ENCODE data around the gene RMND5B.

- no peak for TF ChIP-seq POLR2AphosphoS5 (IDR thresholded peaks at IDR 0.05; ENCODE audit: low read depth, low read length)
- no peak for TF ChIP-seq TAF1 (IDR thresholded peaks at IDR 0.05; ENCODE audit: borderline replicate concordance, insufficient read depth, low read length)
- no peak for TF ChIP-seq REST (IDR thresholded peaks at IDR 0.05; ENCODE audit: insufficient read depth in 1 of 2, low read depth in 2 of 2, low read length in 2 of 2)
- no peak for TF ChIP-seq SIN3A (IDR thresholded peaks at IDR 0.05; ENCODE audit: borderline replicate concordance, insufficient read depth, low read length)
Observed at GRCh38 chr5:178117923-178118701, 12.7 kb upstream of the RMND5B start.
